ENCODE measurements around the gene AFF3. TPM values are rescaled to one million over a fixed set of nuclear protein-coding genes. Genes with fewer than 3 reads are reported as not detected.
A peak's percentile ranks its signal among the peaks of the same experiment; 100 is the strongest.

Gene AFF3
- total RNA-seq, 6 experiments from 2014 or later: 1.3 to 7.3 (median 6.4) TPM

GRCh38 chr2:99571954-99572353, 570.4 kb downstream of the AFF3 start:
- H3K4me1 ChIP-seq: no peaks in the 10 kb centered on the region
- H3K27ac ChIP-seq: no peak overlapping the region
- ATAC-seq (no peak), DNase-seq (no peak)
- WGBS (ENCODE audit: insufficient coverage, low coverage, low lambda C conversion rate, missing lambda C conversion rate): 62% methylated on average over 2 of the region's 2 CpGs
- no peaks in the 10 kb centered on the region for H3K36me3 ChIP-seq
- H3K4me3 ChIP-seq: no peak overlapping the region
- TF ChIP-seq CTCF (IDR thresholded peaks at IDR 0.05): no peak
- no peak for TF ChIP-seq POLR2A (IDR thresholded peaks at IDR 0.05)
- H3K9me3 ChIP-seq: no peaks in the 10 kb centered on the region
- no peaks in the 10 kb centered on the region for H3K27me3 ChIP-seq
- intact Hi-C loops (cut with DNase I): no loop called here

- ATAC-seq: no peak
- Histone ChIP-seq H3K4me3 (no peak overlapping the region), H3K27me3 (no peaks in the 10 kb centered on the region), H3K9me3 (no peaks in the 10 kb centered on the region), H3K36me3 (no peaks in the 10 kb centered on the region), H3K4me1 (no peaks in the 10 kb centered on the region), H3K27ac (no peak overlapping the region)
- DNase-seq: no peak
- WGBS (ENCODE audit: insufficient coverage, low coverage, low lambda C conversion rate, missing lambda C conversion rate): 64% methylated on average over 3 of the region's 4 CpGs
- intact Hi-C loops (cut with DNase I): no loop called here
- TF ChIP-seq POLR2A (IDR thresholded peaks at IDR 0.05) (no peak), CTCF (IDR thresholded peaks at IDR 0.05) (no peak)
These were observed 570.9 kb downstream of the AFF3 start for GRCh38 chr2:99571533-99571932.

- ATAC-seq (no peak), DNase-seq (no peak)
- Histone ChIP-seq H3K4me3 (no peak overlapping the region), H3K4me1 (no peaks in the 10 kb centered on the region), H3K27ac (no peak overlapping the region), H3K9me3 (no peaks in the 10 kb centered on the region), H3K27me3 (no peaks in the 10 kb centered on the region), H3K36me3 (no peaks in the 10 kb centered on the region)
- 93% methylated on average over 4 of the region's 4 CpGs for WGBS (ENCODE audit: insufficient coverage, low coverage, low lambda C conversion rate, missing lambda C conversion rate)
- intact Hi-C loops (cut with DNase I): no loop called here
- TF ChIP-seq POLR2A (IDR thresholded peaks at IDR 0.05) (no peak), CTCF (IDR thresholded peaks at IDR 0.05) (no peak)
These were observed 571.4 kb downstream of the AFF3 start for GRCh38 chr2:99571021-99571420.

GRCh38 chr2:99569386-99569785, 573.0 kb downstream of the AFF3 start:
- Histone ChIP-seq H3K27ac (no peak overlapping the region), H3K9me3 (no peaks in the 10 kb centered on the region), H3K36me3 (no peaks in the 10 kb centered on the region), H3K27me3 (no peaks in the 10 kb centered on the region), H3K4me1 (no peaks in the 10 kb centered on the region), H3K4me3 (no peak overlapping the region)
- WGBS (ENCODE audit: insufficient coverage, low coverage, low lambda C conversion rate, missing lambda C conversion rate): 73% methylated on average over 5 of the region's 5 CpGs
- no peak for TF ChIP-seq CTCF (IDR thresholded peaks at IDR 0.05)
- TF ChIP-seq POLR2A (IDR thresholded peaks at IDR 0.05): no peak
- no peak for DNase-seq
- intact Hi-C loops (cut with DNase I): no loop called here
- peak in 1 of 4 donors; percentile 70 for ATAC-seq

GRCh38 chr2:99565227-99565626, 577.2 kb downstream of the AFF3 start:
- DNase-seq (no peak), ATAC-seq (no peak)
- Histone ChIP-seq H3K27ac (no peak overlapping the region), H3K27me3 (no peaks in the 10 kb centered on the region), H3K4me1 (no peaks in the 10 kb centered on the region), H3K4me3 (no peak overlapping the region), H3K9me3 (no peaks in the 10 kb centered on the region), H3K36me3 (no peaks in the 10 kb centered on the region)
- 67% methylated on average over 5 of the region's 7 CpGs for WGBS (ENCODE audit: insufficient coverage, low coverage, low lambda C conversion rate, missing lambda C conversion rate)
- no peak for TF ChIP-seq CTCF (IDR thresholded peaks at IDR 0.05)
- TF ChIP-seq POLR2A (IDR thresholded peaks at IDR 0.05): no peak
- intact Hi-C loops (cut with DNase I): no loop called here

Data from right lobe of liver (tissue), 6 donors.